Smooth muscle cell (in vitro differentiated cells): ENCODE data around the gene TMCC1. TPM values are rescaled to one million over a fixed set of nuclear protein-coding genes. Genes with fewer than 3 reads are reported as not detected.
A peak's percentile ranks its signal among the peaks of the same experiment; 100 is the strongest.
"Not testable (repeated sequence)": the region's sequence is repeated elsewhere in the genome, so short reads cannot be mapped to it uniquely, and the experiment has no call there.

Source experiments
- DNase-seq: peaks from one replicate; lab custom pipeline; 2025; ENCODE audit not compliant: unreplicated experiment; lab: John Stamatoyannopoulos, UW
- H2AFZ ChIP-seq: fragments of 200-600 bp; sonication (generic); 2 replicates; pipeline ENCODE4 v1.6.0; 2016; ENCODE audit warnings: antibody characterized with exemption, low read depth, mild to moderate bottlenecking
- H3F3A ChIP-seq: fragments of 200-600 bp; sonication (generic); 2 replicates; pipeline ENCODE4 v1.6.0; 2017; ENCODE audit warnings: antibody characterized with exemption, low read depth
- H3K27ac ChIP-seq: fragments of 200-600 bp; sonication (generic); 2 replicates; pipeline ENCODE4 v1.5.1; 2016; ENCODE audit warnings: low read depth, mild to moderate bottlenecking
- H3K27me3 ChIP-seq: fragments of 200-600 bp; sonication (generic); 2 replicates; pipeline ENCODE4 v1.6.1; 2016; ENCODE audit warnings: low read depth, mild to moderate bottlenecking
- H3K36me3 ChIP-seq: fragments of 200-600 bp; sonication (generic); 2 replicates; pipeline ENCODE4 v1.5.1; 2016; ENCODE audit warnings: low read depth
- H3K4me1 ChIP-seq: fragments of 200-600 bp; sonication (generic); 2 replicates; pipeline ENCODE4 v1.5.1; 2016; ENCODE audit warnings: low read depth
- H3K4me2 ChIP-seq: fragments of 200-600 bp; sonication (generic); 2 replicates; pipeline ENCODE4 v1.6.0; 2016; ENCODE audit warnings: mild to moderate bottlenecking
- H3K4me3 ChIP-seq: fragments of 200-600 bp; sonication (generic); 2 replicates; pipeline ENCODE4 v1.5.1; 2016; ENCODE audit warnings: mild to moderate bottlenecking
- H3K79me2 ChIP-seq: fragments of 200-600 bp; sonication (generic); 2 replicates; pipeline ENCODE4 v1.6.0; 2016; ENCODE audit warnings: low read depth, mild to moderate bottlenecking
- H3K9ac ChIP-seq: fragments of 200-600 bp; sonication (generic); 2 replicates; pipeline ENCODE4 v1.6.0; 2016; ENCODE audit warnings: low read depth
- H3K9me3 ChIP-seq: fragments of 200-600 bp; sonication (generic); replicated peaks from 2 replicates; pipeline ENCODE4 v1.5.1; 2016; ENCODE audit warnings: low read depth
- H4K20me1 ChIP-seq: fragments of 200-600 bp; sonication (generic); 2 replicates; pipeline ENCODE4 v1.6.0; 2016; ENCODE audit warnings: low read depth
- CTCF ChIP-seq: fragments of 200-600 bp; sonication (generic); IDR thresholded peaks from 2 replicates; pipeline ENCODE4 v1.5.1; 2017; ENCODE audit warnings: borderline replicate concordance, mild to moderate bottlenecking, antibody characterized with exemption; ENCODE audit not compliant: insufficient read depth, poor library complexity, severe bottlenecking
- WGBS: methylation state at CpG from one replicate; pipeline ENCODE4 v1.1.7; 2016; ENCODE audit warnings: low lambda C conversion rate; 5-methylcytosine and 5-hydroxymethylcytosine counted together
- polyA plus RNA-seq: library from polyadenylated mRNA; unstranded; fragments of >200 nt; fragmentation: Nextera tagmentation; extraction: Ambion mirVana; gene quantifications from 2 replicates; pipeline ENCODE4 v1.2.1, GENCODE V29; 2016
- total RNA-seq: library from RNA; depleted of rRNA; stranded (reverse); fragments of >200 nt; gene quantifications from 2 replicates; pipeline ENCODE4 v1.2.3, GENCODE V29; 2014

The TMCC1 gene
- total and polyA plus RNA-seq, 2 experiments from 2014 or later: 5.3 to 17.8 TPM

DNA sequence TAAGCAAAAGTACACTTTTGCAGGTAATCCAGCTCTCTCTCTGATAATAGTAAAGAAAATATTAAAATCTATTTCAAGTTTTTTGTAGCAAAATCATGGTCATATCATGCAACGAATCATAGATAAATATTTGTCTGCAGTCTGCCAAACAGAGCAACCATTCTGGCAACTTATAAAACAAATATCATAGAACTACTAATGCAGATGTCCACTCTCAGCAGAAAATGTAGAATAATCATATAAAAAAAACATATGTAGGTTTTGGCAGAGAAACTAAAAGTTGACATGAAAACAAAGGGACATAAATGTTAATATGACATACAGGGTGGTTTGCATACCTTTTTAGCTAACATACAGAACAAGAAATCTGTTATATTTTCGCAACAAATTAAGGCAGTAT is 12.2 kb downstream of the TMCC1 start:
- H3K9ac ChIP-seq: no peak overlapping the region
- H3K4me3 ChIP-seq: no peak overlapping the region
- no peaks in the 10 kb centered on the region for H3K4me1 ChIP-seq
- H3K79me2 ChIP-seq: peaks cover 68% of the 10 kb centered on the region
- H3K27ac ChIP-seq: no peak overlapping the region
- no peaks in the 10 kb centered on the region for H3K27me3 ChIP-seq
- WGBS: 97% methylated on average over 2 of the region's 2 CpGs
- DNase-seq: no peak
- peaks cover 4% of the 10 kb centered on the region for H3K36me3 ChIP-seq
- H3F3A ChIP-seq: no peaks in the 10 kb centered on the region
- H3K4me2 ChIP-seq: no peak overlapping the region
- no peak for TF ChIP-seq CTCF
- H2AFZ ChIP-seq: no peak overlapping the region
- H3K9me3 ChIP-seq: no peaks in the 10 kb centered on the region
- H4K20me1 ChIP-seq: peaks cover 96% of the 10 kb centered on the region

DNA sequence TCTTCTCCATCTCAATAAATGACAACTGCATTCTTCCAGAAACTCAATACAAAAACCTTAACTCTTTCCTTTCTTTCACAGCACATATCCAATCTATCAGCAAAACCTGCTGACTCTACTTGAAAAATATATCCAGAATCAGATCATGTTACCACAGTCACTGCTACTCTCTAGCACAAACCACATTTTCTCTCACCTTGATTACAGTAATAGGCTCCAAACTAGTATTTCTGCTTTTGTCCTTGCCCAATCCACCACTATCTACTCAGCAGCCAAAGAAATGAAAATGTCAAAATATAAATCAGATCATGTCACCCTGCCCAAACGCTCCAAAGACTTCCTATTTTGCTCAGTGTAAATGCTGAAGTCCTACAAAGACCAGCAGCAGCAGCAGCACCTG is 15.2 kb downstream of the TMCC1 start:
- Histone ChIP-seq H3K9me3 (no peaks in the 10 kb centered on the region), H3K4me1 (no peaks in the 10 kb centered on the region), H3K36me3 (peaks cover 4% of the 10 kb centered on the region), H3K27ac (peak overlapping the region; percentile 42), H3K27me3 (no peaks in the 10 kb centered on the region), H3K9ac (no peak overlapping the region), H3K4me2 (no peak overlapping the region), H3F3A (no peaks in the 10 kb centered on the region), H2AFZ (no peak overlapping the region), H4K20me1 (peaks cover 90% of the 10 kb centered on the region), H3K4me3 (no peak overlapping the region), H3K79me2 (peaks cover 64% of the 10 kb centered on the region)
- WGBS: 86% methylated on average over 1 of the region's 1 CpG
- DNase-seq: no peak
- TF ChIP-seq CTCF: no peak

DNA sequence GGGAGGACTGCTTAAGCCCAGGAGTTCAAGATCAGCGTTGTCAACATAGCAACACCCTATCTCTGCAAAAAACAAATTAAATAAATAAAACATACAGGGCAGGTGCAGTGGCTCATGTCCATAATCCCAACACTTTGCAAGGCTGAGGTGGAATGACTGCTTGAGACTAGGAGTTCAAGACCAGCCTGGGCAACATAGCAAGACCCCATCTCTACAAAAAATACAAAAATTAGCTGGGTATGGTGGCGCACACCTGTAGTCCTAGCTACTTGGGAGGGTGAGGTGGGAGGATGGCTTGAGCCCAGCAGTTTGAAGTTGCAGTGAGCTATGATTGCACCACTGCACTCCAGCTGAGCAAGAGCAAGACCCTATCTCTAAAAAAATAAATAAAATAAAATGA is 19.0 kb downstream of the TMCC1 start:
- not testable (repeated sequence) for H3K27me3 ChIP-seq, H2AFZ ChIP-seq, DNase-seq, H3K4me3 ChIP-seq, H3K36me3 ChIP-seq, H3F3A ChIP-seq, H3K27ac ChIP-seq, H3K9me3 ChIP-seq, H3K9ac ChIP-seq, H3K4me1 ChIP-seq, H3K4me2 ChIP-seq
- 93% methylated on average over 2 of the region's 2 CpGs for WGBS
- Histone ChIP-seq H3K79me2 (peaks cover 57% of the 10 kb centered on the region), H4K20me1 (peaks cover 83% of the 10 kb centered on the region)

DNA sequence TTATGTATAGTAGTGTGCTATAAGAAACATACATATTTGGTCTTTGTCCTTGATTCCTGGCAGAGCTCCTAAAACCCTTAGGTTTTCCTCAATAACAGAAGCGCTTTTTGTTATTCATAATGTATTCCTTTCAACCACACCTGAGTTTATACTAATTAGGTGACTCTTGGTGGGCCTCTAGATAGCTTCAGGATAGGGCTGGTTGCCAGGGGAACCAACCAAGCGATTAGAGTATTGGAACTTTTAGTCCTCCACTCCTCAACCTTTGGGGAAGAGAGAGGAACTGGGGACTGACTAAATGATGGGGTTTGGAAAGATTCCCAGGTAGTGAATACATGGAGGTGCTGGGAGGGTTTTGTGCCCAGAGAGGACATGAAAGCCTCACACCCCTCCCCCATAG is 24.6 kb downstream of the TMCC1 start:
- no peak for TF ChIP-seq CTCF
- peaks cover 83% of the 10 kb centered on the region for H4K20me1 ChIP-seq
- H3K4me1 ChIP-seq: no peaks in the 10 kb centered on the region
- H3K79me2 ChIP-seq: peaks cover 59% of the 10 kb centered on the region
- H2AFZ ChIP-seq: no peak overlapping the region
- H3K36me3 ChIP-seq: peaks cover 5% of the 10 kb centered on the region
- H3K9me3 ChIP-seq: no peaks in the 10 kb centered on the region
- no peak for DNase-seq
- no peaks in the 10 kb centered on the region for H3K27me3 ChIP-seq
- H3K27ac ChIP-seq: no peak overlapping the region
- no peaks in the 10 kb centered on the region for H3F3A ChIP-seq
- WGBS: 98% methylated on average over 2 of the region's 2 CpGs
- no peak overlapping the region for H3K9ac ChIP-seq
- H3K4me3 ChIP-seq: no peak overlapping the region
- H3K4me2 ChIP-seq: no peak overlapping the region
